HepG2 (cell line): ENCODE data around the gene BIN1. TPM values are rescaled to one million over a fixed set of nuclear protein-coding genes. Genes with fewer than 3 reads are reported as not detected.

Experiments used
- NR2C2 ChIP-seq: sonication (generic); formaldehyde crosslinking; IDR thresholded peaks from 2 replicates; pipeline ENCODE4 v1.4.0; 2020; ENCODE audit warnings: missing genetic modification reagents, mild to moderate bottlenecking, moderate library complexity, borderline replicate concordance
- RXRA ChIP-seq: sonication (generic); formaldehyde crosslinking; IDR thresholded peaks from 2 replicates; pipeline ENCODE4 v1.5.1; 2020; ENCODE audit warnings: missing genetic modification reagents
- ZBTB10 ChIP-seq: sonication (generic); formaldehyde crosslinking; IDR thresholded peaks from 2 replicates; pipeline ENCODE4 v1.4.0; 2020; ENCODE audit warnings: missing genetic modification reagents, borderline replicate concordance
- ZNF234 ChIP-seq: sonication (generic); formaldehyde crosslinking; conservative IDR thresholded peaks from 2 replicates; pipeline ENCODE4 v1.5.1; 2020; ENCODE audit warnings: mild to moderate bottlenecking, missing genetic modification reagents
- ZNF318 ChIP-seq: sonication (generic); formaldehyde crosslinking; IDR thresholded peaks from 2 replicates; pipeline ENCODE4 v1.4.0; 2020; ENCODE audit warnings: mild to moderate bottlenecking, missing genetic modification reagents
- ZNF563 ChIP-seq: sonication (generic); formaldehyde crosslinking; IDR thresholded peaks from 2 replicates; pipeline ENCODE4 v1.8.0; 2022; ENCODE audit warnings: mild to moderate bottlenecking, moderate library complexity, missing genetic modification reagents
- ZNF652 ChIP-seq: IDR thresholded peaks from 2 replicates; pipeline ENCODE4 v1.6.1; 2016; ENCODE audit warnings: low read depth, borderline replicate concordance
- polyA plus RNA-seq, 8 experiments: library from polyadenylated mRNA; depleted of rRNA in 3 of 8; stranded (reverse) in 7 of 8; unstranded in 1 of 8; fragments of >200 nt; fragmentation: Illumina TruSeq in 4 of 8; extraction: Trizol in 4 of 8; gene quantifications; 2 replicates each; pipeline versions ENCODE4 v1.2.1 to v1.2.3, GENCODE V29; 2011 to 2016; ENCODE audit warnings: low read depth in 4 of 8, missing spikeins in 1 of 8, mixed read lengths in 1 of 8; ENCODE audit not compliant: insufficient read depth in 1 of 8
- total RNA-seq, 5 experiments: library from RNA; depleted of rRNA; stranded (reverse); fragments of >200 nt; fragmentation: Illumina TruSeq; extraction: Trizol; gene quantifications; 2 replicates each; pipeline ENCODE4 v1.2.3, GENCODE V29; 2016; ENCODE audit warnings: low read depth in 1 of 5
- TF ChIP-seq, protein P1 (sequence below): sonication (generic); IDR thresholded peaks from 2 replicates; pipeline ENCODE4 v1.6.1; 2016; ENCODE audit warnings: low read depth, borderline replicate concordance
- TF ChIP-seq, protein P2 (sequence below): IDR thresholded peaks from 2 replicates; pipeline ENCODE4 v1.6.1; 2018; ENCODE audit warnings: missing genetic modification reagents

Gene BIN1
- total and polyA plus RNA-seq, 2 of the 13 experiments (the other 11 are each of a cell fraction or from before 2014, with no cell fraction given): 0.93 to 1.2 TPM

DNA sequence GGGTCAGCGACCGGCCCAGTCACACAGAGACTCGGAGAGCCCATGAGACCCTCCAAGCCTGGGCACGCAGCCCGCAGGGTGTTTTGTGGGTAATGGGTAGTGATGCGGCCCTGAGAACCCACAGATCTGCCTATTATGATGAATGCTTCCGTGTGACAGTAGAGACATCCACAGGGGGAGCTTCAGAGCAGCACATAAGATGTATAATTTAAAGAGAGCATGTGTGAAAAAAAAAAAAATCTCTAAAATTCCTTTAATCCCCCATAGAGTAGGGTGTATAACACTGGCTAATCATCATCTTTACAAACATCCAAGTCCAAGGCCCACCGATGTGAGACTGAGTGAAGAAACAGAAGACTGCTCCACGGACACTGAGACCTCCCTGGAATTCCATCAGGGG lies 34.6 kb downstream of the BIN1 start (continued):
- TF ChIP-seq ZNF652 (CRISPR knock-in tag) (no peak), ZNF563 (no peak), NR2C2 (CRISPR knock-in tag) (no peak), ZNF318 (no peak), ZBTB10 (no peak), RXRA (CRISPR knock-in tag) (no peak), ZNF234 (no peak)
- TF ChIP-seq, protein P1, sequence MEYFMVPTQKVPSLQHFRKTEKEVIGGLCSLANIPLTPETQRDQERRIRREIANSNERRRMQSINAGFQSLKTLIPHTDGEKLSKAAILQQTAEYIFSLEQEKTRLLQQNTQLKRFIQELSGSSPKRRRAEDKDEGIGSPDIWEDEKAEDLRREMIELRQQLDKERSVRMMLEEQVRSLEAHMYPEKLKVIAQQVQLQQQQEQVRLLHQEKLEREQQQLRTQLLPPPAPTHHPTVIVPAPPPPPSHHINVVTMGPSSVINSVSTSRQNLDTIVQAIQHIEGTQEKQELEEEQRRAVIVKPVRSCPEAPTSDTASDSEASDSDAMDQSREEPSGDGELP: no peak
- TF ChIP-seq, protein P2, sequence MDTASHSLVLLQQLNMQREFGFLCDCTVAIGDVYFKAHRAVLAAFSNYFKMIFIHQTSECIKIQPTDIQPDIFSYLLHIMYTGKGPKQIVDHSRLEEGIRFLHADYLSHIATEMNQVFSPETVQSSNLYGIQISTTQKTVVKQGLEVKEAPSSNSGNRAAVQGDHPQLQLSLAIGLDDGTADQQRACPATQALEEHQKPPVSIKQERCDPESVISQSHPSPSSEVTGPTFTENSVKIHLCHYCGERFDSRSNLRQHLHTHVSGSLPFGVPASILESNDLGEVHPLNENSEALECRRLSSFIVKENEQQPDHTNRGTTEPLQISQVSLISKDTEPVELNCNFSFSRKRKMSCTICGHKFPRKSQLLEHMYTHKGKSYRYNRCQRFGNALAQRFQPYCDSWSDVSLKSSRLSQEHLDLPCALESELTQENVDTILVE (CRISPR knock-in tag): no peak
